ENCODE results near the gene HBG2. TPM values are rescaled to one million over a fixed set of nuclear protein-coding genes. Genes with fewer than 3 reads are reported as not detected.
A peak's percentile ranks its signal among the peaks of the same experiment; 100 is the strongest.

Gene HBG2
- total and polyA plus RNA-seq, 9 of the 15 experiments (the other 6 are each of a cell fraction or from before 2014, with no cell fraction given), result 1,626 to 58,619 (median 10,515) TPM

DNA sequence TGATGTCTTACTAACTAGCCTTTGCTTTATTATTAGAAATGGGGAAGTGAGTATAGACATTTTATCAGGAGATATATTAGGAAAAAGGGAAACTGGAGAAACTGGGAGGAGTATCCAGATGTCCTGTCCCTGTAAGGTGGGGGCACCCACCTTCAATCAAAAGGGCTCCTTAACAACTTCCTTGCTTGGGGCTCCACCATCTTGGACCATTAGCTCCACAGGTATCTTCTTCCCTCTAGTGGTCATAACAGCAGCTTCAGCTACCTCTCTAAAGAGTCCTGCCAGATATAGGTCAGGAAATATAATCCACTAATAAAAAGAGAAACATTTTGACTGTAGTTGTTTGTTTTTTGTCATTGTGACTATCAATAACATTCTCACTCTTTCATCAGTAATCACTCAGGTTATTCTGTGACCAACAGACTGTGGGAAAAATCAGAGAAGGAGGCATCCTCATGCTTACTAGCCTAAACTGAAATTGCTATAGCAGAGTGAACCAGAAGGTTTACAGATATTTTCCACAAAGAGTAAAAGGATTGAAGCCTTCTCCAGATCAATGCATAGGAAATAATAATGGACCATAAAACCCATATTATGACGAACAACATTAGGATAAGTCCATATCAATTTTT, 36.7 kb upstream of the HBG2 start:
- Histone ChIP-seq H3K9me3 (replicated peaks; ENCODE audit: control insufficient read depth, insufficient read depth, low read depth, low read length) (peaks cover 2% of the 10 kb centered on the region; the same call in 1 of the 2 replicates), H3K27me3 (ENCODE audit: control insufficient read depth in 2 of 2, insufficient read depth in 2 of 2, low read length in 2 of 2) (no peaks in the 10 kb centered on the region), H3K36me3 (ENCODE audit: control insufficient read depth, insufficient read depth, low read length) (peaks cover 28% of the 10 kb centered on the region), H4K20me1 (replicated peaks; ENCODE audit: control insufficient read depth, insufficient read depth, low read length) (no peaks in the 10 kb centered on the region), H3K27ac (ENCODE audit: extremely low read depth, low read depth, low read length) (peak overlapping the region; percentile 31), H3K4me2 (ENCODE audit: insufficient read depth, low read length) (peak overlapping the region; percentile 33), H3K9me1 (ENCODE audit: control insufficient read depth, insufficient read depth, low read length) (no peaks in the 10 kb centered on the region), H3K4me1 (replicated peaks in 1 of 2; ENCODE audit: control insufficient read depth in 2 of 2, insufficient read depth in 2 of 2, low read length in 2 of 2) (peaks cover 18 to 50% of the 10 kb centered on the region in 2 experiments; a peak in 4 of 5 replicates), H3K9ac (ENCODE audit: insufficient read depth in 1 of 2, low read depth in 2 of 2, low read length in 2 of 2) (0 out of 4 replicates have a peak overlapping the region, but pooled peaks of 1 of the 2 experiments have one; percentile 28), H3K79me2 (ENCODE audit: control insufficient read depth, insufficient read depth, low read length) (peaks cover 61% of the 10 kb centered on the region), H2AFZ (ENCODE audit: low read depth, low read length) (0 out of 2 replicates have a peak overlapping the region, but pooled peaks have one; percentile 10), H3K4me3 (no peak overlapping the region)
- peak; percentile 49 to 88 (median 63) for DNase-seq (ENCODE audit: extremely low read depth in 1 of 4, low spot score in 3 of 4)
- no TSS peak for BruUV-seq (replicated peaks)
- ChIA-PET POLR2A (interaction anchor here (0.6 to 1.7 kb wide), 10 partner anchors 11 to 393 kb away, joined by 3 to 5 read pairs (median 3); partner anchors contain the start of genes HBE1, OR52A1 and TRIM5), CTCF (ENCODE audit: low intra/inter-chr PET ratio) (interaction anchor here (0.6 to 2.3 kb wide), 6 partner anchors 48 to 167 kb away, joined by 3 to 38 read pairs (median 4); no protein-coding TSS in a partner anchor)
- intact Hi-C loops (cut with micrococcal nuclease) (loop anchor here (1.0 to 5.0 kb wide), 4 partner anchors 79 to 266 kb away; no protein-coding TSS in a partner anchor), in situ Hi-C loops (cut with MboI) (no loop called here)
- peak; percentile 85 for FAIRE-seq
- ATAC-seq, result peak; percentile 81
- 8% methylated on average over 1 of the region's 1 CpG for WGBS (ENCODE audit: insufficient coverage, low coverage, missing lambda C conversion rate)
- TF ChIP-seq ZNF75A (CRISPR knock-in tag; IDR thresholded peaks at IDR 0.05), result no peak
- no peak for TF ChIP-seq KAT7 (CRISPR knock-in tag; IDR thresholded peaks at IDR 0.05; ENCODE audit: borderline replicate concordance)
- 0 out of 2 replicates have a peak, but pooled peaks have one; percentile 16 for TF ChIP-seq TCF3 (CRISPR knock-in tag; IDR thresholded peaks at IDR 0.05)
- no peak for TF ChIP-seq KDM4B (IDR thresholded peaks at IDR 0.05; ENCODE audit: borderline replicate concordance in 2 of 2, low read depth in 1 of 2)
- TF ChIP-seq JUND (IDR thresholded peaks at IDR 0.05; ENCODE audit: borderline replicate concordance, low read depth, low read length), result no peak; the same call in 1 of the 2 replicates
- TF ChIP-seq JUND (tag; IDR thresholded peaks at IDR 0.05; ENCODE audit: borderline replicate concordance, low read depth, low read length), result peak; percentile 55; the same call in 1 of the 3 replicates
- TF ChIP-seq, protein P1, sequence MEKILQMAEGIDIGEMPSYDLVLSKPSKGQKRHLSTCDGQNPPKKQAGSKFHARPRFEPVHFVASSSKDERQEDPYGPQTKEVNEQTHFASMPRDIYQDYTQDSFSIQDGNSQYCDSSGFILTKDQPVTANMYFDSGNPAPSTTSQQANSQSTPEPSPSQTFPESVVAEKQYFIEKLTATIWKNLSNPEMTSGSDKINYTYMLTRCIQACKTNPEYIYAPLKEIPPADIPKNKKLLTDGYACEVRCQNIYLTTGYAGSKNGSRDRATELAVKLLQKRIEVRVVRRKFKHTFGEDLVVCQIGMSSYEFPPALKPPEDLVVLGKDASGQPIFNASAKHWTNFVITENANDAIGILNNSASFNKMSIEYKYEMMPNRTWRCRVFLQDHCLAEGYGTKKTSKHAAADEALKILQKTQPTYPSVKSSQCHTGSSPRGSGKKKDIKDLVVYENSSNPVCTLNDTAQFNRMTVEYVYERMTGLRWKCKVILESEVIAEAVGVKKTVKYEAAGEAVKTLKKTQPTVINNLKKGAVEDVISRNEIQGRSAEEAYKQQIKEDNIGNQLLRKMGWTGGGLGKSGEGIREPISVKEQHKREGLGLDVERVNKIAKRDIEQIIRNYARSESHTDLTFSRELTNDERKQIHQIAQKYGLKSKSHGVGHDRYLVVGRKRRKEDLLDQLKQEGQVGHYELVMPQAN (IDR thresholded peaks at IDR 0.05; ENCODE audit: borderline replicate concordance), result no peak
- TF ChIP-seq ZNF436 (CRISPR knock-in tag; IDR thresholded peaks at IDR 0.05), result no peak
- TF ChIP-seq HDAC3 (IDR thresholded peaks at IDR 0.05; ENCODE audit: borderline replicate concordance, partially characterized antibody), result peak; percentile 16
- peak; percentile 69 for TF ChIP-seq DMBX1 (CRISPR knock-in tag; IDR thresholded peaks at IDR 0.05; ENCODE audit: borderline replicate concordance)
- TF ChIP-seq POLR2H (tag; IDR thresholded peaks at IDR 0.05; ENCODE audit: low read depth), result no peak
- peak in 2 of 3 experiments; percentile 43 to 94 for TF ChIP-seq YY1 (IDR thresholded peaks at IDR 0.05; ENCODE audit: borderline replicate concordance in 1 of 3, control insufficient read depth in 1 of 3, extremely low read depth in 1 of 3, insufficient read depth in 3 of 3, insufficient read length in 1 of 3, insufficient replicate concordance in 2 of 3, low read depth in 1 of 3, low read length in 2 of 3)
- TF ChIP-seq KLF16 (IDR thresholded peaks at IDR 0.05), result peak; percentile 30; the same call in 1 of the 2 replicates
- no peak for TF ChIP-seq SMAD4 (CRISPR knock-in tag; conservative IDR thresholded peaks at IDR 0.05)
- TF ChIP-seq HCFC1 (IDR thresholded peaks at IDR 0.05; ENCODE audit: low read depth, low read length), result no peak
- TF ChIP-seq ZNF24 (IDR thresholded peaks at IDR 0.05), result no peak
